H1 (cell line): Measurements from ENCODE around the gene FHIT. TPM values are rescaled to one million over a fixed set of nuclear protein-coding genes. Genes with fewer than 3 reads are reported as not detected.

Source experiments
- CTCF ChIA-PET: fragments of 300-600 bp; sonication (Branson Sonifier 250); formaldehyde crosslinking; loops from one replicate; lab custom pipeline; 2021; ENCODE audit not compliant: partially characterized antibody; lab: Charles Lee
- POLR2A ChIA-PET: fragments of 300-600 bp; sonication (Branson Sonifier 250); formaldehyde crosslinking; loops from one replicate; lab custom pipeline; 2021; ENCODE audit warnings: inconsistent platforms; ENCODE audit not compliant: partially characterized antibody; lab: Charles Lee
- DNase-seq, 2 experiments: peaks; one replicate each; pipeline versions ENCODE4 v3.0.0 to v3.0.0-alpha.2; 2010 to 2022; ENCODE audit warnings: low spot score in 2 of 2, low read depth in 1 of 2, mixed read lengths in 1 of 2
- FAIRE-seq: peaks from 2 replicates; lab custom pipeline; 2011; peaks lifted over from hg19 to GRCh38; lab: Jason Lieb, UNC
- H2AFZ ChIP-seq: 2 replicates; pipeline ENCODE4 v1.8.1; 2012; ENCODE audit warnings: low read length, inconsistent platforms
- H2AK5ac ChIP-seq: 2 replicates; pipeline ENCODE4 v1.6.1; 2013; ENCODE audit warnings: low read depth, low read length
- H2BK120ac ChIP-seq: replicated peaks from 2 replicates; pipeline ENCODE3; 2013; ENCODE audit warnings: low read depth, low read length, inconsistent platforms
- H2BK12ac ChIP-seq: 2 replicates; pipeline ENCODE4 v1.6.1; 2013; ENCODE audit warnings: low read depth, low read length
- H2BK15ac ChIP-seq: 2 replicates; pipeline ENCODE4 v1.6.1; 2013; ENCODE audit warnings: low read length
- H2BK20ac ChIP-seq: 2 replicates; pipeline ENCODE4 v1.6.1; 2013; ENCODE audit warnings: low read length
- H2BK5ac ChIP-seq: 2 replicates; pipeline ENCODE4 v1.6.1; 2013; ENCODE audit warnings: low read depth, low read length
- H3K14ac ChIP-seq: 2 replicates; pipeline ENCODE4 v1.6.1; 2013; ENCODE audit warnings: inconsistent platforms; ENCODE audit not compliant: insufficient read length
- H3K18ac ChIP-seq: 2 replicates; pipeline ENCODE4 v1.6.1; 2013; ENCODE audit warnings: low read length; ENCODE audit errors: extremely low read depth
- H3K23ac ChIP-seq: 2 replicates; pipeline ENCODE4 v1.6.1; 2013; ENCODE audit warnings: inconsistent platforms; ENCODE audit not compliant: insufficient read length
- H3K23me2 ChIP-seq: 2 replicates; pipeline ENCODE4 v1.6.1; 2013; ENCODE audit warnings: low read depth, low read length
- H3K27ac ChIP-seq: 2 replicates; pipeline ENCODE4 v1.6.1; 2011; ENCODE audit warnings: low read depth, low read length, inconsistent platforms
- H3K27me3 ChIP-seq, 4 experiments: replicated peaks in 1 of 4; 1 replicate in 1 of 4; 2 replicates in 3 of 4; pipeline versions ENCODE4 v1.6.1 to v1.8.1; 2011 to 2013; ENCODE audit warnings: low read length in 3 of 4, mild to moderate bottlenecking in 3 of 4, inconsistent platforms in 2 of 4, mixed read lengths in 2 of 4, moderate library complexity in 1 of 4; ENCODE audit not compliant: control insufficient read depth in 3 of 4, insufficient read depth in 3 of 4; ENCODE audit errors: extremely low read depth in 1 of 4
- H3K36me3 ChIP-seq, 4 experiments: 2 replicates each; pipeline versions ENCODE4 v1.6.1 to v1.8.1; 2011 to 2013; ENCODE audit warnings: mild to moderate bottlenecking in 4 of 4, low read length in 3 of 4, moderate library complexity in 2 of 4, control low read depth in 1 of 4, inconsistent platforms in 1 of 4; ENCODE audit not compliant: insufficient read depth in 4 of 4, control insufficient read depth in 2 of 4
- H3K4ac ChIP-seq: replicated peaks from 2 replicates; pipeline ENCODE3; 2013; ENCODE audit warnings: low read length, low read depth, mixed read lengths, inconsistent platforms; ENCODE audit not compliant: insufficient read length
- H3K4me1 ChIP-seq, 4 experiments: replicated peaks in 1 of 4; 1 replicate in 1 of 4; 2 replicates in 3 of 4; pipeline versions ENCODE4 v1.6.1 to v1.8.1; 2011 to 2013; ENCODE audit warnings: low read length in 3 of 4, inconsistent platforms in 2 of 4, mixed read lengths in 1 of 4; ENCODE audit not compliant: insufficient read depth in 4 of 4, control insufficient read depth in 3 of 4
- H3K4me2 ChIP-seq, 2 experiments: 2 replicates each; pipeline versions ENCODE4 v1.6.1 to v1.8.1; 2011 to 2013; ENCODE audit warnings: low read depth in 2 of 2, low read length in 2 of 2, control low read depth in 1 of 2, inconsistent platforms in 1 of 2, mild to moderate bottlenecking in 1 of 2; ENCODE audit not compliant: insufficient read depth in 1 of 2
- H3K4me3 ChIP-seq, 4 experiments: fragments of 200-600, 300-600 bp in 1 of 4; sonication (generic), shearing (Covaris generic), sonication (Bioruptor Twin) in 1 of 4; 2 replicates each; pipeline versions ENCODE4 v1.5.1 to v1.8.1; 2011 to 2016; ENCODE audit warnings: low read length in 4 of 4, low read depth in 3 of 4, control low read depth in 2 of 4, inconsistent platforms in 2 of 4, mild to moderate bottlenecking in 2 of 4, mixed read lengths in 1 of 4, moderate library complexity in 1 of 4; ENCODE audit not compliant: insufficient read depth in 2 of 4; ENCODE audit errors: extremely low read depth in 1 of 4
- H3K56ac ChIP-seq: replicated peaks from 2 replicates; pipeline ENCODE3; 2013; ENCODE audit warnings: low read depth, mild to moderate bottlenecking, mixed read lengths, low read length, inconsistent platforms; ENCODE audit not compliant: insufficient read length
- H3K79me1 ChIP-seq: 2 replicates; pipeline ENCODE4 v1.6.1; 2013; ENCODE audit warnings: low read depth, low read length, control low read depth
- H3K79me2 ChIP-seq, 2 experiments: 2 replicates each; pipeline versions ENCODE4 v1.6.1 to v1.8.1; 2012 to 2013; ENCODE audit warnings: low read length in 2 of 2, mild to moderate bottlenecking in 2 of 2, inconsistent platforms in 1 of 2; ENCODE audit not compliant: insufficient read depth in 2 of 2, control insufficient read depth in 1 of 2
- H3K9ac ChIP-seq, 4 experiments: replicated peaks in 1 of 4; 1 replicate in 1 of 4; 2 replicates in 3 of 4; pipeline versions ENCODE4 v1.6.1 to v1.8.1; 2011 to 2013; ENCODE audit warnings: low read depth in 3 of 4, low read length in 3 of 4, control low read depth in 2 of 4, mild to moderate bottlenecking in 2 of 4, moderate library complexity in 2 of 4, inconsistent platforms in 1 of 4; ENCODE audit errors: extremely low read depth in 1 of 4
- H3K9me3 ChIP-seq, 2 experiments: 2 replicates each; pipeline versions ENCODE4 v1.6.1 to v1.8.1; 2012 to 2013; ENCODE audit warnings: mild to moderate bottlenecking in 2 of 2, moderate library complexity in 2 of 2, control low read depth in 1 of 2, inconsistent platforms in 1 of 2, low read depth in 1 of 2, low read length in 1 of 2, mixed read lengths in 1 of 2; ENCODE audit not compliant: insufficient read depth in 2 of 2
- H4K20me1 ChIP-seq, 2 experiments: replicated peaks in 1 of 2; 2 replicates each; pipeline versions ENCODE3 to v1.8.1; 2011 to 2013; ENCODE audit warnings: inconsistent platforms in 2 of 2, low read length in 2 of 2, mild to moderate bottlenecking in 1 of 2; ENCODE audit not compliant: insufficient read depth in 2 of 2, control insufficient read depth in 1 of 2
- H4K5ac ChIP-seq: 2 replicates; pipeline ENCODE4 v1.6.1; 2013; ENCODE audit warnings: low read length, low read depth, mixed read lengths, inconsistent platforms; ENCODE audit not compliant: insufficient read length
- H4K8ac ChIP-seq: 2 replicates; pipeline ENCODE4 v1.8.0; 2013; ENCODE audit warnings: mild to moderate bottlenecking, moderate library complexity, low read length, inconsistent platforms; ENCODE audit not compliant: insufficient read depth; ENCODE audit errors: extremely low read depth
- H4K91ac ChIP-seq: replicated peaks from 2 replicates; pipeline ENCODE3; 2013; ENCODE audit warnings: low read length, mixed read lengths, inconsistent platforms; ENCODE audit not compliant: insufficient read length
- ASH2L ChIP-seq: fragments of 200-600, 300-600 bp; sonication (generic); IDR thresholded peaks from one replicate; pipeline ENCODE4 v1.7.1; 2017; ENCODE audit warnings: low read length
- BACH1 ChIP-seq: IDR thresholded peaks from 2 replicates; pipeline ENCODE4 v1.6.1; 2012; ENCODE audit warnings: low read length, improper control_type of control experiment
- CEBPB ChIP-seq: IDR thresholded peaks from 2 replicates; pipeline ENCODE4 v1.6.1; 2012; ENCODE audit warnings: low read depth, low read length
- CHD1 ChIP-seq: IDR thresholded peaks from 2 replicates; pipeline ENCODE4 v1.6.1; 2012; ENCODE audit warnings: low read depth, low read length, improper control_type of control experiment
- CREB1 ChIP-seq: IDR thresholded peaks from 2 replicates; pipeline ENCODE4 v1.6.1; 2012; ENCODE audit warnings: inconsistent platforms
- CTCF ChIP-seq, 3 experiments: IDR thresholded peaks; 1 replicate in 2 of 3; 2 replicates in 1 of 3; pipeline versions ENCODE4 v1.5.1 to v1.6.1; 2011; ENCODE audit warnings: low read length in 3 of 3, mild to moderate bottlenecking in 3 of 3, inconsistent platforms in 2 of 3, low read depth in 1 of 3, moderate library complexity in 1 of 3; ENCODE audit not compliant: insufficient read depth in 1 of 3; ENCODE audit errors: control extremely low read depth in 1 of 3
- EP300 ChIP-seq, 2 experiments: IDR thresholded peaks; 1 replicate in 1 of 2; 2 replicates in 1 of 2; pipeline ENCODE4 v1.6.1; 2011 to 2012; ENCODE audit warnings: low read depth in 2 of 2, low read length in 2 of 2, mild to moderate bottlenecking in 2 of 2, borderline replicate concordance in 1 of 2, inconsistent platforms in 1 of 2, moderate library complexity in 1 of 2
- GABPA ChIP-seq: IDR thresholded peaks from 2 replicates; pipeline ENCODE4 v1.6.1; 2011; ENCODE audit warnings: mild to moderate bottlenecking, low read length, moderate library complexity, borderline replicate concordance; ENCODE audit not compliant: insufficient read depth
- RNF2 ChIP-seq: fragments of 200-900, 300-1000 bp; sonication (generic); IDR thresholded peaks from 2 replicates; pipeline ENCODE4 v1.7.1; 2016; ENCODE audit warnings: borderline replicate concordance, low read depth, mild to moderate bottlenecking, antibody characterized with exemption, low read length; ENCODE audit not compliant: poor library complexity, severe bottlenecking; ENCODE audit errors: missing control alignments
- RXRA ChIP-seq: IDR thresholded peaks from 2 replicates; pipeline ENCODE4 v1.6.1; 2011; ENCODE audit warnings: low read depth, mild to moderate bottlenecking, low read length, moderate library complexity; ENCODE audit not compliant: insufficient read depth
- SP1 ChIP-seq: IDR thresholded peaks from 2 replicates; pipeline ENCODE4 v1.6.1; 2011; ENCODE audit warnings: low read depth, low read length
- SUZ12 ChIP-seq: fragments of 200-600 bp; sonication (generic); IDR thresholded peaks from 2 replicates; pipeline ENCODE4 v1.6.1; 2012; ENCODE audit warnings: mild to moderate bottlenecking, inconsistent platforms, low read length, moderate library complexity, mixed read lengths
- TEAD4 ChIP-seq: IDR thresholded peaks from 2 replicates; pipeline ENCODE4 v1.6.1; 2012; ENCODE audit warnings: low read depth, low read length, inconsistent platforms, mixed read lengths
- WGBS, 2 experiments: shearing (Covaris generic) in 1 of 2; methylation state at CpG; one replicate each; pipeline versions ENCODE4 v1.1.6 to v1.1.7; 2013 to 2015; ENCODE audit warnings: low lambda C conversion rate in 2 of 2, mixed read lengths in 2 of 2, inconsistent platforms in 1 of 2, low coverage in 1 of 2, missing lambda C conversion rate in 1 of 2; ENCODE audit not compliant: insufficient replicate concordance in 2 of 2, insufficient coverage in 1 of 2, insufficient read length in 1 of 2; ENCODE audit errors: extremely low coverage in 1 of 2, missing lambda C conversion rate in 1 of 2; 5-methylcytosine and 5-hydroxymethylcytosine counted together
- polyA plus RNA-seq, 7 experiments: library from polyadenylated mRNA; depleted of rRNA in 3 of 7; stranded (reverse) in 5 of 7; unstranded in 2 of 7; fragments of >200 nt in 5 of 7; fragments of 200-250 nt in 2 of 7; gene quantifications; 1 replicate in 5 of 7; 2 replicates in 1 of 7; 4 replicates in 1 of 7; pipeline versions ENCODE4 v1.2.1 to v1.2.3, GENCODE V29; 2011 to 2013; ENCODE audit warnings: missing spikeins in 2 of 7, mixed read lengths in 2 of 7
- total RNA-seq: library from RNA; stranded (reverse); fragmentation: NEBNext Ultra II Directional; extraction: Animal tissue kit (Norgen Biotek cat#: 25700); gene quantifications from 2 replicates; pipeline ENCODE4 v1.2.1, GENCODE V29; 2021

Gene FHIT
- total and polyA plus RNA-seq, 2 of the 8 experiments (the other 6 are each of a cell fraction or from before 2014, with no cell fraction given): 1.2 to 3.2 TPM

- Histone ChIP-seq H4K20me1 (no peaks in the 10 kb centered on the region), H3K79me2 (no peaks in the 10 kb centered on the region), H4K5ac (no peak overlapping the region), H3K23me2 (no peaks in the 10 kb centered on the region), H3K14ac (no peak overlapping the region), H3K27me3 (no peaks in the 10 kb centered on the region), H3K4me1 (peaks cover 0 to 3% (median 0%) of the 10 kb centered on the region in 4 experiments; a peak in 2 of 7 replicates), H4K8ac (no peak overlapping the region), H2AFZ (no peak overlapping the region), H3K9ac (no peak overlapping the region), H3K23ac (no peak overlapping the region), H2AK5ac (no peak overlapping the region), H3K36me3 (no peaks in the 10 kb centered on the region), H2BK20ac (no peak overlapping the region), H2BK120ac (no peak overlapping the region), H2BK5ac (no peak overlapping the region), H3K56ac (no peak overlapping the region), H2BK15ac (no peak overlapping the region), H2BK12ac (no peak overlapping the region), H3K9me3 (no peaks in the 10 kb centered on the region), H3K27ac (no peak overlapping the region), H3K18ac (no peak overlapping the region), H3K4me2 (no peak overlapping the region), H3K4ac (no peak overlapping the region), H4K91ac (no peak overlapping the region), H3K79me1 (no peaks in the 10 kb centered on the region), H3K4me3 (no peak overlapping the region)
- DNase-seq: no peak
- 5% methylated on average over 1 of the region's 1 CpG; no CpG with 5 or more reads in 1 of the 2 experiments for WGBS, 2 experiments
- peak; percentile 48 for FAIRE-seq
- ChIA-PET POLR2A (no interaction called here), CTCF (no interaction called here)
- TF ChIP-seq RXRA (no peak), TEAD4 (no peak), BACH1 (no peak), EP300 (IDR thresholded peaks at IDR 0.05; ENCODE audit: borderline replicate concordance in 1 of 2, low read depth in 2 of 2, low read length in 2 of 2) (no peak), RNF2 (no peak), CHD1 (no peak), CTCF (IDR thresholded peaks at IDR 0.05; ENCODE audit: control extremely low read depth in 1 of 3, insufficient read depth in 1 of 3, low read depth in 1 of 3, low read length in 3 of 3) (no peak), SP1 (no peak), CREB1 (no peak), ASH2L (no peak), SUZ12 (no peak), CEBPB (no peak), GABPA (no peak)
Measured at GRCh38 chr3:60434323-60434722, 816.9 kb downstream of the FHIT start.
